ENCODE measurements around the gene SULT1A1. TPM values are rescaled to one million over a fixed set of nuclear protein-coding genes. Genes with fewer than 3 reads are reported as not detected.

The SULT1A1 gene
- total RNA-seq, 1 donor from 2014 or later: 0.41 TPM

- no peaks in the 10 kb centered on the region for H3K4me1 Mint-ChIP-seq (ENCODE audit: low read depth, unreplicated experiment)
- no peak overlapping the region for H3K4me3 ChIP-seq (ENCODE audit: insufficient read depth, low read depth, low read length)
- no peaks in the 10 kb centered on the region for H3K36me3 ChIP-seq (ENCODE audit: insufficient read depth, low read length)
- no peak overlapping the region for H3K27ac Mint-ChIP-seq (ENCODE audit: unreplicated experiment)
- H3K27me3 Mint-ChIP-seq (ENCODE audit: low read depth, unreplicated experiment): no peaks in the 10 kb centered on the region
- TF ChIP-seq CTCF (IDR thresholded peaks at IDR 0.05; ENCODE audit: insufficient read depth, low read depth, low read length) (no peak), EZH2 (IDR thresholded peaks at IDR 0.05; ENCODE audit: insufficient read depth, low read length) (no peak)
- H3K79me2 ChIP-seq (ENCODE audit: insufficient read depth, low read length): peaks cover 8% of the 10 kb centered on the region
- no peak overlapping the region for H2AFZ ChIP-seq (ENCODE audit: low read depth, low read length)
- H3K9me3 Mint-ChIP-seq (ENCODE audit: unreplicated experiment): no peaks in the 10 kb centered on the region
- no peak overlapping the region for H3K4me3 Mint-ChIP-seq (ENCODE audit: unreplicated experiment)
- H3K27me3 ChIP-seq (ENCODE audit: insufficient read depth, low read length): no peaks in the 10 kb centered on the region
- no peak overlapping the region for H3K9ac ChIP-seq (ENCODE audit: low read length)
- FAIRE-seq (no peak), DNase-seq (ENCODE audit: low read depth) (no peak)
- H4K20me1 ChIP-seq (ENCODE audit: insufficient read depth, low read length): peaks cover 12% of the 10 kb centered on the region
- peaks cover 8% of the 10 kb centered on the region for H3K36me3 Mint-ChIP-seq (ENCODE audit: low read depth, unreplicated experiment)
- H3K4me2 ChIP-seq (ENCODE audit: low read length): no peak overlapping the region
- H3K4me1 ChIP-seq (ENCODE audit: insufficient read depth, low read length): peaks cover 5% of the 10 kb centered on the region
- H3K27ac ChIP-seq (ENCODE audit: low read depth, low read length): no peak overlapping the region
- no peaks in the 10 kb centered on the region for H3K9me3 ChIP-seq (ENCODE audit: insufficient read depth, low read depth, low read length)
Measured at GRCh38 chr16:28558456-28558855, 51.4 kb downstream of the SULT1A1 start.

DNA sequence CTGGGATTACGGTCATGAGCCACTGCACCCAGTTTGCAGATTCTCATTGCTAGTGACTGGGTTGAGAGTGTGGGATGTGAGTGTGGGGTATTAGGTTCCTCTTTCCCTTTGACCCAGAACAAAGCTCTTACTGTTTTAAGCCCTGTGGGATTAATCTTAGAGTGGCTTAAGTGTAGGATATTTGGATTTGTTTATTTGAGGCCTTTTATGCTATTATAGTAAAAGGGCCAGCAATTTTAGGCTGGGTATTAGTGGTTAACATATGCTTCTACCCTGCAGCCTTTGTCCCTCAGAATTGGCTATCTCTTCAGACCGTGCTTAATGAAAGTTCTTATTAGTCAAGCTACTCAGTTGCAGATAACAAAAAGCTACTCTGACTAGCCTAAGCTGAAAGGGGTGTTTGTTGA is 52.9 kb downstream of the SULT1A1 start:
- H3K36me3 ChIP-seq (ENCODE audit: insufficient read depth, low read length): no peaks in the 10 kb centered on the region
- H3K9me3 ChIP-seq (ENCODE audit: insufficient read depth, low read depth, low read length): no peaks in the 10 kb centered on the region
- peaks cover 8% of the 10 kb centered on the region for H3K79me2 ChIP-seq (ENCODE audit: insufficient read depth, low read length)
- no peaks in the 10 kb centered on the region for H3K27me3 Mint-ChIP-seq (ENCODE audit: low read depth, unreplicated experiment)
- no peaks in the 10 kb centered on the region for H3K9me3 Mint-ChIP-seq (ENCODE audit: unreplicated experiment)
- H3K4me1 ChIP-seq (ENCODE audit: insufficient read depth, low read length): peaks cover 5% of the 10 kb centered on the region
- no peak for TF ChIP-seq EZH2 (IDR thresholded peaks at IDR 0.05; ENCODE audit: insufficient read depth, low read length)
- no peak for TF ChIP-seq CTCF (IDR thresholded peaks at IDR 0.05; ENCODE audit: insufficient read depth, low read depth, low read length)
- no peaks in the 10 kb centered on the region for H3K27me3 ChIP-seq (ENCODE audit: insufficient read depth, low read length)
- H4K20me1 ChIP-seq (ENCODE audit: insufficient read depth, low read length): peaks cover 4% of the 10 kb centered on the region
- no peak for FAIRE-seq
- no peak overlapping the region for H2AFZ ChIP-seq (ENCODE audit: low read depth, low read length)
- H3K4me2 ChIP-seq (ENCODE audit: low read length): no peak overlapping the region
- H3K4me3 ChIP-seq (ENCODE audit: insufficient read depth, low read depth, low read length): no peak overlapping the region
- H3K27ac Mint-ChIP-seq (ENCODE audit: unreplicated experiment): no peak overlapping the region
- peaks cover 8% of the 10 kb centered on the region for H3K36me3 Mint-ChIP-seq (ENCODE audit: low read depth, unreplicated experiment)
- H3K4me3 Mint-ChIP-seq (ENCODE audit: unreplicated experiment): no peak overlapping the region
- H3K4me1 Mint-ChIP-seq (ENCODE audit: low read depth, unreplicated experiment): no peaks in the 10 kb centered on the region
- no peak overlapping the region for H3K9ac ChIP-seq (ENCODE audit: low read length)
- no peak for DNase-seq (ENCODE audit: low read depth)
- no peak overlapping the region for H3K27ac ChIP-seq (ENCODE audit: low read depth, low read length)

DNA sequence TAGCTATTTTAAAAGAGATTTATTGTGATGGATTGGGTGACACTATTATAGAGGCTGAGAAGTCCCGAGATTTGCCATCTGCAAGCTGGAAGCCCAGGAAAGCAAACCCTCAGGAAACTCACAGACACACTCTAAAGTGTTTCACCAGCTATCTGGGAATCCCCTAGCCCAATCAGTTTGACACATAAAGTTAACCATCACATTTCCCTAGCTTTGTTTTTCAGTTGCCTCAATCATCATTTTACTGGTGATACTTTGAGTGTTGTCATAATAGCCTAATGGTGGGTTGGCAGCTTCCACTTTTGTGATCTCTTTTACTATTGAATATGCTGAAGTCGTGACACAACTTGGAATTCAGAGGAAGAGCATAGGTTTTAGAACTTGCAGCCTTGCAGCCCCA is 54.3 kb downstream of the SULT1A1 start:
- no peak overlapping the region for H3K27ac ChIP-seq (ENCODE audit: low read depth, low read length)

More for the DNA sequence above, 54.3 kb downstream of the SULT1A1 start:
- TF ChIP-seq EZH2 (IDR thresholded peaks at IDR 0.05; ENCODE audit: insufficient read depth, low read length) (no peak), CTCF (IDR thresholded peaks at IDR 0.05; ENCODE audit: insufficient read depth, low read depth, low read length) (no peak)
- no peak for FAIRE-seq
- Histone ChIP-seq H4K20me1 (ENCODE audit: insufficient read depth, low read length) (no peaks in the 10 kb centered on the region), H3K4me3 (ENCODE audit: insufficient read depth, low read depth, low read length) (no peak overlapping the region), H3K27me3 (ENCODE audit: insufficient read depth, low read length) (no peaks in the 10 kb centered on the region), H2AFZ (ENCODE audit: low read depth, low read length) (no peak overlapping the region), H3K36me3 (ENCODE audit: insufficient read depth, low read length) (no peaks in the 10 kb centered on the region), H3K4me2 (ENCODE audit: low read length) (no peak overlapping the region), H3K9me3 (ENCODE audit: insufficient read depth, low read depth, low read length) (no peaks in the 10 kb centered on the region), H3K79me2 (ENCODE audit: insufficient read depth, low read length) (peaks cover 8% of the 10 kb centered on the region), H3K4me1 (ENCODE audit: insufficient read depth, low read length) (peaks cover 5% of the 10 kb centered on the region), H3K9ac (ENCODE audit: low read length) (no peak overlapping the region)
- peaks cover 8% of the 10 kb centered on the region for H3K36me3 Mint-ChIP-seq (ENCODE audit: low read depth, unreplicated experiment)
- H3K9me3 Mint-ChIP-seq (ENCODE audit: unreplicated experiment): no peaks in the 10 kb centered on the region
- no peaks in the 10 kb centered on the region for H3K27me3 Mint-ChIP-seq (ENCODE audit: low read depth, unreplicated experiment)
- H3K4me3 Mint-ChIP-seq (ENCODE audit: unreplicated experiment): no peak overlapping the region
- DNase-seq (ENCODE audit: low read depth): no peak
- H3K4me1 Mint-ChIP-seq (ENCODE audit: low read depth, unreplicated experiment): no peaks in the 10 kb centered on the region
- H3K27ac Mint-ChIP-seq (ENCODE audit: unreplicated experiment): no peak overlapping the region

Other genes starting within 250 kb of the SULT1A1 start
- gene NPIPB6, start 246.5 kb downstream of the SULT1A1 start, total RNA-seq: 1.7 TPM in 1 of 2 replicates, not detected in the other
- gene EIF3CL, start 206.2 kb downstream of the SULT1A1 start, total RNA-seq: 18.2 and 58.5 TPM in 2 replicates
- not detected in 2 replicates for gene NPIPB7, start 137.7 kb downstream of the SULT1A1 start, total RNA-seq
- gene CLN3, start 118.0 kb downstream of the SULT1A1 start, total RNA-seq: 23.0 and 26.0 TPM in 2 replicates
- gene APOBR, start 115.4 kb downstream of the SULT1A1 start, total RNA-seq: not detected in 2 replicates
- not detected in 2 replicates for gene IL27, start 103.2 kb downstream of the SULT1A1 start, total RNA-seq
- gene NUPR1, start 71.1 kb downstream of the SULT1A1 start, total RNA-seq: 3.8 and 9.5 TPM in 2 replicates
- gene SGF29, start 56.1 kb downstream of the SULT1A1 start, total RNA-seq: 10.6 and 12.1 TPM in 2 replicates
- not detected in 2 replicates for gene SULT1A2, start 13.0 kb downstream of the SULT1A1 start, total RNA-seq
- not detected in 2 replicates for gene NPIPB8, start 28.0 kb upstream of the SULT1A1 start, total RNA-seq
- gene EIF3C, start 101.4 kb upstream of the SULT1A1 start, total RNA-seq: 880 and 953 TPM in 2 replicates
- gene NPIPB9, start 141.7 kb upstream of the SULT1A1 start, total RNA-seq: 0.86 and 2.3 TPM in 2 replicates
- gene ATXN2L, start 213.0 kb upstream of the SULT1A1 start, total RNA-seq: 169 and 191 TPM in 2 replicates
- gene TUFM, start 236.3 kb upstream of the SULT1A1 start, total RNA-seq: 136 and 147 TPM in 2 replicates